Kidney (tissue), 14 donors: ENCODE data around the gene AFDN. TPM values are rescaled to one million over a fixed set of nuclear protein-coding genes. Genes with fewer than 3 reads are reported as not detected.

ENCODE experiments used
- DNase-seq, 5 donors: peaks; one replicate each; pipeline ENCODE4 v3.0.0-alpha.2; 2013 to 2020
- FAIRE-seq: peaks from 2 replicates; lab custom pipeline; 2012; peaks lifted over from hg19 to GRCh38; lab: Jason Lieb, UNC
- H3K27ac ChIP-seq, 2 donors: one replicate each; pipeline ENCODE4 v1.7.0; 2013; ENCODE audit warnings: low read depth in 2 of 2, low read length in 2 of 2, inconsistent platforms in 1 of 2
- H3K27me3 ChIP-seq: one replicate; pipeline ENCODE4 v1.7.1; 2013; ENCODE audit warnings: low read length, inconsistent platforms; ENCODE audit not compliant: control insufficient read depth, insufficient read depth
- H3K36me3 ChIP-seq, 3 donors: one replicate each; pipeline versions ENCODE4 v1.7.0 to v1.7.1; 2013; ENCODE audit warnings: low read length in 3 of 3, control low read depth in 1 of 3, inconsistent platforms in 1 of 3; ENCODE audit not compliant: insufficient read depth in 3 of 3, control insufficient read depth in 2 of 3
- H3K4me1 ChIP-seq, 3 donors: one replicate each; pipeline versions ENCODE4 v1.7.0 to v1.7.1; 2013; ENCODE audit warnings: low read length in 3 of 3, inconsistent platforms in 1 of 3, low read depth in 1 of 3; ENCODE audit not compliant: control insufficient read depth in 2 of 3, insufficient read depth in 2 of 3
- H3K4me3 ChIP-seq, 3 donors: one replicate each; pipeline versions ENCODE4 v1.7.0 to v1.8.1; 2013; ENCODE audit warnings: low read length in 3 of 3, control low read depth in 1 of 3, inconsistent platforms in 1 of 3
- H3K9ac ChIP-seq, 3 donors: one replicate each; pipeline versions ENCODE4 v1.7.0 to v1.7.1; 2013; ENCODE audit warnings: low read length in 3 of 3, control low read depth in 1 of 3, inconsistent platforms in 1 of 3
- H3K9me3 ChIP-seq, 3 donors: one replicate each; pipeline versions ENCODE4 v1.7.0 to v1.7.1; 2013; ENCODE audit warnings: low read length in 3 of 3, control low read depth in 1 of 3, inconsistent platforms in 1 of 3; ENCODE audit not compliant: control insufficient read depth in 2 of 3, insufficient read depth in 1 of 3
- intact Hi-C: fragments of 100-400 bp; cut with DNase I; formaldehyde crosslinking; loops from one replicate; pipeline ENCODE4 v1.11.1; 2022
- polyA plus RNA-seq: library from polyadenylated mRNA; stranded (reverse); fragments of 350-450 nt; fragmentation: Illumina TruSeq; extraction: RNeasy Lipid Tissue Mini Kit (QIAGEN cat#74804); gene quantifications from one replicate; pipeline ENCODE4 v1.2.3, GENCODE V29; 2014; ENCODE audit warnings: low read depth, low replicate concordance; ENCODE audit not compliant: insufficient read depth
- total RNA-seq: library from RNA; stranded (reverse); fragmentation: NEBNext Ultra II Directional; extraction: Animal tissue kit (Norgen Biotek cat#: 25700); gene quantifications from one replicate; pipeline ENCODE4 v1.2.1, GENCODE V29; 2021
- TF ChIP-seq, protein P1 (sequence below): IDR thresholded peaks from 3 replicates; pipeline ENCODE4 v1.5.1; 2012; ENCODE audit warnings: mild to moderate bottlenecking, moderate library complexity, borderline replicate concordance; ENCODE audit not compliant: insufficient read depth; ENCODE audit errors: extremely low read depth
- donor health status: control.
- donor health status: control.
- donor health status: control.
- donor health status: control.
- donor health status: control.
- donor health status: DM: yes; HTN: yes; CAD: no.
- donor health status: Normal renal cell carcinoma (clear cell type).

The AFDN gene
- total and polyA plus RNA-seq, 2 donors from 2014 or later: 21.5 to 175 TPM

DNA sequence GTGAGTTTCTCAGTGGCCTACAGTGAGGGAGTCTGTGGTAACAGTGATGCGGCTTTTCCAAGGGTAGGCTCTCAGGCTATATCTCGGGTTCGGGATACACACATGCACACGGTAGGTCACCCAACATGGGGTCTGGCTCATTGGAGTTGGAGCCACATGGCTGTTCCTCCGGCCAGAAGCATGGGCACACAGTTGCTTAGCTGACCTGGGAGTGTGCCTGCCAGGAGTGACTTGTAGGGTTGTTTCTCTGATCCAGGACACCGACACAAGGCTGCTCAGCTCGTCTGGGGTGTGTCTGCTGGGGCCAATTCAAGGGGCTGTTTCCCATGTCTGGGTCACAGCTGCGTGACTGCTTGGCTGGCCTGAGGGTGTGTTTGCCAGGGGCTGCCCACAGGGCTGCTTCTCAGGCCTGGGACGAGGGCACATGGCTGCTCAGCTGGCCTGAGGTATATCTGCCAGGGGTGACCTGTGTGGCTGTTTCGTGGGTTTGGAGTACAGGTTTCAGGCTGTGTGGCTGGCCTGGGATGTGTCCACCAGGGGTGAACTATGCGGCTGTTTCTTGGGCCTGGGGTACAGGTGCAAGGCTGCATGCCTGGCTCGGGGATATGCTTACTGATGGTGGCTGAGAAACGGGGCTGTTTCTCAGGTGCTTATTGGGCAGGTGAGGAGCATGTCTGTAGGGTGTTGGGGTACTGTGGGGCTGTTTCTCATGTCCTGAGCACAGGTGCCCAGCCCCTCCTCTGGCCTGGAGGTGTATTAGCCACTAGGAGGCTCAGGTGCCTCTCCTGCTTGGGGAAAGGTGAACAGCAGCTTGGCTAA is 185.9 kb downstream of the AFDN start:
- no peaks in the 10 kb centered on the region for H3K27me3 ChIP-seq
- intact Hi-C loops: no loop called here
- no peaks in the 10 kb centered on the region for H3K4me1 ChIP-seq
- no peak overlapping the region for H3K9ac ChIP-seq
- FAIRE-seq (no peak), DNase-seq (peak in 1 of 5 donors; percentile 15)
- H3K27ac ChIP-seq: no peak overlapping the region
- peaks cover 0 to 18% (median 3%) of the 10 kb centered on the region in 3 donors for H3K9me3 ChIP-seq
- TF ChIP-seq, protein P1, sequence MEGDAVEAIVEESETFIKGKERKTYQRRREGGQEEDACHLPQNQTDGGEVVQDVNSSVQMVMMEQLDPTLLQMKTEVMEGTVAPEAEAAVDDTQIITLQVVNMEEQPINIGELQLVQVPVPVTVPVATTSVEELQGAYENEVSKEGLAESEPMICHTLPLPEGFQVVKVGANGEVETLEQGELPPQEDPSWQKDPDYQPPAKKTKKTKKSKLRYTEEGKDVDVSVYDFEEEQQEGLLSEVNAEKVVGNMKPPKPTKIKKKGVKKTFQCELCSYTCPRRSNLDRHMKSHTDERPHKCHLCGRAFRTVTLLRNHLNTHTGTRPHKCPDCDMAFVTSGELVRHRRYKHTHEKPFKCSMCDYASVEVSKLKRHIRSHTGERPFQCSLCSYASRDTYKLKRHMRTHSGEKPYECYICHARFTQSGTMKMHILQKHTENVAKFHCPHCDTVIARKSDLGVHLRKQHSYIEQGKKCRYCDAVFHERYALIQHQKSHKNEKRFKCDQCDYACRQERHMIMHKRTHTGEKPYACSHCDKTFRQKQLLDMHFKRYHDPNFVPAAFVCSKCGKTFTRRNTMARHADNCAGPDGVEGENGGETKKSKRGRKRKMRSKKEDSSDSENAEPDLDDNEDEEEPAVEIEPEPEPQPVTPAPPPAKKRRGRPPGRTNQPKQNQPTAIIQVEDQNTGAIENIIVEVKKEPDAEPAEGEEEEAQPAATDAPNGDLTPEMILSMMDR: no peak
- no peaks in the 10 kb centered on the region for H3K36me3 ChIP-seq
- H3K4me3 ChIP-seq: no peak overlapping the region

DNA sequence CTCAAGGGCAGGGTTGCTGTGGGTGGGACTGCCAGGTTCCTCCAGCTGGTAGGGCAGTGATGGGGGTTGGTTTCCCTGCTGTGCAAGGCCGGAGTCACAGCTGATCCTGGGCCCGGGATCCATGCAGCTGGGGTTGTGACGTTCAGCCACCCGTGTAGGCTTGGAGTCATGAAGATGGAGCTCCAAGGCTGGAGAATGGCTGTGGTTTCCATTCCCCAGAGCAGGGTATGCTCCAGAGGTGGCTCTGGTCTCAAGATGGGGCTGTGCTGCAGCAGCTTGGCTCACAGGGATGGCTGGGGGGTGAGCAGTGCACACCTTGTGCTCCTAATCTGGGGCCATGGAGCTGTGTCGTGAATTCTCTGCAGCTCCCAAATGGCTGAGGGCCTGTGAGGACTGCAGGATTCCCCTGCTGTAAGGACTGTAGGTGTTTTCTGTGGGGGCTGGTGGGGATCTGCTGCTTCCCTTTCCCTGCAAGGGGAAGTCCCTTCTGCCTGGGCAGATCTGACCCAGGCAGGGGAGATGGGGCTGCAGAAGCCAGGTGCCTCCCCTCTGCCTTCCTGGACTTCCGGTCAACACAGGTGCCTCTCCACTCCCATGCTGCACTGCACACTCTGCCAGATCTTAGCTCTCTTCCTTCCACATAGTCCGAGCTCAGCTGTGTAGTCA is 186.7 kb downstream of the AFDN start:
- TF ChIP-seq, protein P1: no peak
- no peak for FAIRE-seq
- H3K4me1 ChIP-seq: no peaks in the 10 kb centered on the region
- no peak overlapping the region for H3K4me3 ChIP-seq
- peaks cover 0 to 18% (median 3%) of the 10 kb centered on the region in 3 donors for H3K9me3 ChIP-seq
- intact Hi-C loops: no loop called here
- H3K27ac ChIP-seq: no peak overlapping the region
- DNase-seq: peak in 1 of 5 donors; percentile 20
- H3K36me3 ChIP-seq: no peaks in the 10 kb centered on the region
- H3K9ac ChIP-seq: no peak overlapping the region
- H3K27me3 ChIP-seq: no peaks in the 10 kb centered on the region

DNA sequence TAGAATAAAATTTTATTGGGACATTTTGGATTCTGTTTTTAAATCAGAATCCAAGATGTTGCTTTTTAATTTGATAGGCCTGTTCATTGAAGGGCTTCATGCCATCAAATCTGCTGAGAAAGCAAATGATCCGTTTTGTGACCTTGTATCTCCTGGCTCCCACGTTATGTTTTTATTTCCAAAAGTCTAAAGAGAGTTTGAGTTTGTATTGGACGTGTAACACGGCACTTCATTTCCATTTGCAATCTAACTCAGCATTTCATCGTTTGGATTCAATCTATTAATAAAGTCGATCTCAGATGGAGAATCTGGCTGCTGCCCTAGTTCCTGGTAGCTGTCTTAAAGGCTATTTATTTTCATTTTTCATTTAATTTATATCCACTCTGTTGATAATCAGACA is 187.7 kb downstream of the AFDN start:
- TF ChIP-seq, protein P1: no peak
- H3K4me1 ChIP-seq: no peaks in the 10 kb centered on the region
- H3K4me3 ChIP-seq: no peak overlapping the region
- H3K27ac ChIP-seq: no peak overlapping the region
- no peak for DNase-seq
- no peaks in the 10 kb centered on the region for H3K27me3 ChIP-seq
- intact Hi-C loops: no loop called here
- FAIRE-seq: no peak
- no peaks in the 10 kb centered on the region for H3K36me3 ChIP-seq
- H3K9ac ChIP-seq: no peak overlapping the region
- peaks cover 0 to 18% (median 3%) of the 10 kb centered on the region in 3 donors for H3K9me3 ChIP-seq
